SJSA1 (cell line): ENCODE measurements around the gene IDI2. TPM values are rescaled to one million over a fixed set of nuclear protein-coding genes. Genes with fewer than 3 reads are reported as not detected.
A peak's percentile ranks its signal among the peaks of the same experiment; 100 is the strongest.

ENCODE experiments used
- DNase-seq, 2 experiments: peaks; one replicate each; pipeline ENCODE4 v3.0.0-alpha.2; 2015 to 2020; ENCODE audit warnings: low spot score in 2 of 2, low read depth in 1 of 2
- H3K27ac ChIP-seq: fragments of 250-450 bp; sonication (Bioruptor Pico); 2 replicates; pipeline ENCODE4 v1.5.1; 2020; ENCODE audit warnings: mild to moderate bottlenecking, moderate library complexity
- H3K27me3 ChIP-seq: fragments of 250-450 bp; sonication (Bioruptor Pico); replicated peaks from 2 replicates; pipeline ENCODE4 v1.5.1; 2020; ENCODE audit warnings: mild to moderate bottlenecking, moderate library complexity
- H3K36me3 ChIP-seq: fragments of 250-450 bp; sonication (Bioruptor Pico); 2 replicates; pipeline ENCODE4 v1.5.1; 2020; ENCODE audit warnings: mild to moderate bottlenecking
- H3K4me1 ChIP-seq: fragments of 250-450 bp; sonication (Bioruptor Pico); replicated peaks from 2 replicates; pipeline ENCODE4 v1.6.1; 2021; ENCODE audit warnings: mild to moderate bottlenecking
- H3K4me3 ChIP-seq: fragments of 250-450 bp; sonication (Bioruptor Pico); 2 replicates; pipeline ENCODE4 v1.5.1; 2020; ENCODE audit warnings: mild to moderate bottlenecking
- H3K9me3 ChIP-seq: fragments of 250-450 bp; sonication (Bioruptor Pico); replicated peaks from 2 replicates; pipeline ENCODE4 v1.5.1; 2020; ENCODE audit warnings: mild to moderate bottlenecking
- total RNA-seq: library from RNA; depleted of rRNA; stranded (reverse); fragments of >200 nt; shearing (Covaris generic); gene quantifications from 2 replicates; pipeline ENCODE4 v1.2.3, GENCODE V29; 2014

Gene IDI2
- total RNA-seq, 1 experiment from 2014 or later: not detected

- Histone ChIP-seq H3K4me1 (peaks cover 30% of the 10 kb centered on the region), H3K36me3 (peaks cover 75% of the 10 kb centered on the region), H3K4me3 (no peak overlapping the region), H3K9me3 (no peaks in the 10 kb centered on the region), H3K27me3 (no peaks in the 10 kb centered on the region), H3K27ac (no peak overlapping the region)
- no peak for DNase-seq
Measured at GRCh38 chr10:990808-991207, 34.9 kb downstream of the IDI2 start.

- no peaks in the 10 kb centered on the region for H3K9me3 ChIP-seq
- no peaks in the 10 kb centered on the region for H3K27me3 ChIP-seq
- H3K36me3 ChIP-seq: peaks cover 71% of the 10 kb centered on the region
- H3K27ac ChIP-seq: peak overlapping the region; percentile 99
- no peak for DNase-seq
- H3K4me1 ChIP-seq: peaks cover 45% of the 10 kb centered on the region
- peak overlapping the region; percentile 93 for H3K4me3 ChIP-seq
Measured at GRCh38 chr10:988667-989545, 36.8 kb downstream of the IDI2 start.

- peaks cover 46% of the 10 kb centered on the region for H3K4me1 ChIP-seq
- H3K36me3 ChIP-seq: peaks cover 64% of the 10 kb centered on the region
- H3K27me3 ChIP-seq: no peaks in the 10 kb centered on the region
- peak; percentile 92 to 98 for DNase-seq
- peak within 1 kb of the TSS; percentile 93 for H3K4me3 ChIP-seq
- peak within 1 kb of the TSS; percentile 99 for H3K27ac ChIP-seq
- H3K9me3 ChIP-seq: no peaks in the 10 kb centered on the region
Measured at GRCh38 chr10:987870-988666, 37.6 kb downstream of the IDI2 start, which contains the start of gene GTPBP4. TSS of gene GTPBP4 (plus strand) at chr10:988434. CDS start at chr10:988480, 46 bp downstream.

- H3K27me3 ChIP-seq: no peaks in the 10 kb centered on the region
- H3K9me3 ChIP-seq: no peaks in the 10 kb centered on the region
- no peak for DNase-seq
- peak overlapping the region; percentile 93 for H3K4me3 ChIP-seq
- peak overlapping the region; percentile 99 for H3K27ac ChIP-seq
- peaks cover 46% of the 10 kb centered on the region for H3K4me1 ChIP-seq
- peaks cover 61% of the 10 kb centered on the region for H3K36me3 ChIP-seq
Measured at GRCh38 chr10:987620-987869, 38.1 kb downstream of the IDI2 start.

- DNase-seq: peak; percentile 89 to 96
- H3K27me3 ChIP-seq: no peaks in the 10 kb centered on the region
- H3K4me3 ChIP-seq: peak overlapping the region; percentile 93
- peaks cover 57% of the 10 kb centered on the region for H3K36me3 ChIP-seq
- H3K27ac ChIP-seq: peak overlapping the region; percentile 99
- H3K4me1 ChIP-seq: peaks cover 46% of the 10 kb centered on the region
- no peaks in the 10 kb centered on the region for H3K9me3 ChIP-seq
Measured at GRCh38 chr10:986881-987619, 38.6 kb downstream of the IDI2 start.

GRCh38 chr10:986137-986825, 39.4 kb downstream of the IDI2 start:
- Histone ChIP-seq H3K27me3 (no peaks in the 10 kb centered on the region), H3K4me3 (no peak overlapping the region), H3K27ac (peak overlapping the region; percentile 99), H3K36me3 (peaks cover 55% of the 10 kb centered on the region), H3K4me1 (peaks cover 46% of the 10 kb centered on the region), H3K9me3 (no peaks in the 10 kb centered on the region)
- peak; percentile 62 to 70 for DNase-seq

GRCh38 chr10:985361-985760, 40.3 kb downstream of the IDI2 start:
- Histone ChIP-seq H3K27me3 (no peaks in the 10 kb centered on the region), H3K4me1 (peaks cover 46% of the 10 kb centered on the region), H3K27ac (peak overlapping the region; percentile 99; the same call in 1 of the 2 replicates), H3K9me3 (peaks cover 4% of the 10 kb centered on the region), H3K4me3 (no peak overlapping the region), H3K36me3 (peaks cover 56% of the 10 kb centered on the region)
- no peak for DNase-seq

GRCh38 chr10:983971-984655, 41.5 kb downstream of the IDI2 start:
- peaks cover 36% of the 10 kb centered on the region for H3K4me1 ChIP-seq
- H3K9me3 ChIP-seq: peaks cover 15% of the 10 kb centered on the region
- peaks cover 55% of the 10 kb centered on the region for H3K36me3 ChIP-seq
- H3K27ac ChIP-seq: no peak overlapping the region
- H3K27me3 ChIP-seq: no peaks in the 10 kb centered on the region
- no peak for DNase-seq
- no peak overlapping the region for H3K4me3 ChIP-seq

- H3K36me3 ChIP-seq: peaks cover 48% of the 10 kb centered on the region
- no peak overlapping the region for H3K4me3 ChIP-seq
- no peaks in the 10 kb centered on the region for H3K27me3 ChIP-seq
- DNase-seq: no peak
- H3K27ac ChIP-seq: no peak overlapping the region
- peaks cover 35% of the 10 kb centered on the region for H3K4me1 ChIP-seq
- H3K9me3 ChIP-seq: peaks cover 22% of the 10 kb centered on the region
Measured at GRCh38 chr10:983401-983800, 42.3 kb downstream of the IDI2 start.

- DNase-seq: no peak
- Histone ChIP-seq H3K4me1 (peaks cover 14% of the 10 kb centered on the region), H3K4me3 (no peak overlapping the region), H3K27me3 (no peaks in the 10 kb centered on the region), H3K36me3 (peaks cover 35% of the 10 kb centered on the region), H3K27ac (no peak overlapping the region), H3K9me3 (peaks cover 24% of the 10 kb centered on the region)
Measured at GRCh38 chr10:980468-981093, 45.1 kb downstream of the IDI2 start.

- Histone ChIP-seq H3K27me3 (no peaks in the 10 kb centered on the region), H3K4me1 (peaks cover 12% of the 10 kb centered on the region), H3K4me3 (no peak overlapping the region), H3K36me3 (peaks cover 20% of the 10 kb centered on the region), H3K27ac (no peak overlapping the region), H3K9me3 (peaks cover 24% of the 10 kb centered on the region)
- DNase-seq: no peak
Measured at GRCh38 chr10:978826-979421, 46.7 kb downstream of the IDI2 start.

- no peak for DNase-seq
- H3K27me3 ChIP-seq: no peaks in the 10 kb centered on the region
- no peak overlapping the region for H3K27ac ChIP-seq
- peaks cover 17% of the 10 kb centered on the region for H3K36me3 ChIP-seq
- H3K9me3 ChIP-seq: peaks cover 24% of the 10 kb centered on the region
- H3K4me3 ChIP-seq: no peak overlapping the region
- H3K4me1 ChIP-seq: peaks cover 30% of the 10 kb centered on the region
Measured at GRCh38 chr10:976316-976715, 49.3 kb downstream of the IDI2 start.
